CD14-positive monocyte (primary cell): ENCODE data around the gene SHC2. TPM values are rescaled to one million over a fixed set of nuclear protein-coding genes. Genes with fewer than 3 reads are reported as not detected.

Source experiments
- DNase-seq, 3 donors: peaks; one replicate each; pipeline ENCODE4 v3.0.0-alpha.2; 2011 to 2022
- H2AFZ ChIP-seq: 2 replicates; pipeline ENCODE4 v1.6.0; 2012; ENCODE audit warnings: mild to moderate bottlenecking, low read depth, low read length, inconsistent platforms; ENCODE audit not compliant: insufficient read depth, poor library complexity, severe bottlenecking
- H3K27ac ChIP-seq, 2 donors: 1 replicate in 1 of 2; 2 replicates in 1 of 2; pipeline ENCODE4 v1.5.1; 2012 to 2013; ENCODE audit warnings: low read length in 2 of 2, control low read depth in 1 of 2, inconsistent platforms in 1 of 2, low read depth in 1 of 2, mild to moderate bottlenecking in 1 of 2
- H3K27me3 ChIP-seq, 2 donors: one replicate each; pipeline versions ENCODE4 v1.6.0 to v1.6.1; 2011 to 2013; ENCODE audit warnings: low read length in 2 of 2; ENCODE audit not compliant: control insufficient read depth in 2 of 2, insufficient read depth in 2 of 2
- H3K36me3 ChIP-seq, 2 donors: replicated peaks in 1 of 2; 1 replicate in 1 of 2; 2 replicates in 1 of 2; pipeline versions ENCODE4 v1.5.1 to v1.6.1; 2012 to 2013; ENCODE audit warnings: low read length in 2 of 2, control low read depth in 1 of 2, inconsistent platforms in 1 of 2, mild to moderate bottlenecking in 1 of 2; ENCODE audit not compliant: insufficient read depth in 2 of 2, control insufficient read depth in 1 of 2
- H3K4me1 ChIP-seq, 2 donors: 1 replicate in 1 of 2; 2 replicates in 1 of 2; pipeline versions ENCODE4 v1.5.1 to v1.6.1; 2012 to 2013; ENCODE audit warnings: low read length in 2 of 2, control low read depth in 1 of 2, inconsistent platforms in 1 of 2, mild to moderate bottlenecking in 1 of 2, moderate library complexity in 1 of 2; ENCODE audit not compliant: insufficient read depth in 2 of 2, control insufficient read depth in 1 of 2
- H3K4me2 ChIP-seq: replicated peaks from 2 replicates; pipeline ENCODE3; 2012; ENCODE audit warnings: low read length, moderate library complexity, mild to moderate bottlenecking; ENCODE audit not compliant: poor library complexity, severe bottlenecking; ENCODE audit errors: extremely low read depth
- H3K4me3 ChIP-seq, 3 experiments: fragments of 200-600 bp in 1 of 3; sonication (generic) in 1 of 3; replicated peaks in 1 of 3; 1 replicate in 2 of 3; 2 replicates in 1 of 3; pipeline ENCODE4 v1.5.1; 2011 to 2013; ENCODE audit warnings: low read length in 3 of 3, mild to moderate bottlenecking in 3 of 3, control low read depth in 2 of 3, low read depth in 2 of 3, inconsistent platforms in 1 of 3, moderate library complexity in 1 of 3
- H3K79me2 ChIP-seq: 2 replicates; pipeline ENCODE4 v1.6.0; 2012; ENCODE audit warnings: mild to moderate bottlenecking, control low read depth, inconsistent platforms, low read length, moderate library complexity; ENCODE audit not compliant: insufficient read depth
- H3K9ac ChIP-seq: 2 replicates; pipeline ENCODE4 v1.6.0; 2017; ENCODE audit warnings: low read length, mild to moderate bottlenecking; ENCODE audit not compliant: insufficient read depth, poor library complexity, severe bottlenecking
- H3K9me3 ChIP-seq, 2 donors: replicated peaks in 1 of 2; 1 replicate in 1 of 2; 2 replicates in 1 of 2; pipeline versions ENCODE4 v1.5.1 to v1.6.1; 2012 to 2013; ENCODE audit warnings: low read length in 2 of 2, control low read depth in 1 of 2; ENCODE audit not compliant: control insufficient read depth in 1 of 2, insufficient read depth in 1 of 2
- H4K20me1 ChIP-seq: 2 replicates; pipeline ENCODE4 v1.6.0; 2012; ENCODE audit warnings: mild to moderate bottlenecking, low read length, control low read depth, moderate library complexity; ENCODE audit not compliant: insufficient read depth
- H3K27ac Mint-ChIP-seq, 7 donors: one replicate each; pipeline ENCODE4 v1.8.0; 2020; ENCODE audit warnings: mild to moderate bottlenecking in 7 of 7, mixed read lengths in 7 of 7, moderate library complexity in 6 of 7, inconsistent platforms in 2 of 7
- H3K27me3 Mint-ChIP-seq, 3 donors: one replicate each; pipeline ENCODE4 v1.8.0; 2021 to 2022; ENCODE audit warnings: low read depth in 3 of 3, mild to moderate bottlenecking in 3 of 3, mixed read lengths in 3 of 3, moderate library complexity in 3 of 3, inconsistent platforms in 1 of 3
- H3K36me3 Mint-ChIP-seq, 2 donors: one replicate each; pipeline ENCODE4 v1.8.0; 2020; ENCODE audit warnings: mixed read lengths in 2 of 2, inconsistent platforms in 1 of 2, mild to moderate bottlenecking in 1 of 2
- H3K4me1 Mint-ChIP-seq: one replicate; pipeline ENCODE4 v1.8.0; 2020; ENCODE audit warnings: mild to moderate bottlenecking, mixed read lengths
- H3K4me3 Mint-ChIP-seq, 2 donors: one replicate each; pipeline ENCODE4 v1.8.0; 2020; ENCODE audit warnings: mild to moderate bottlenecking in 2 of 2, mixed read lengths in 2 of 2, moderate library complexity in 1 of 2
- H3K9me3 Mint-ChIP-seq, 7 donors: one replicate each; pipeline ENCODE4 v1.8.0; 2020 to 2022; ENCODE audit warnings: mixed read lengths in 7 of 7, mild to moderate bottlenecking in 6 of 7, moderate library complexity in 6 of 7, inconsistent platforms in 2 of 7
- WGBS: methylation state at CpG from one replicate; pipeline ENCODE4 v1.1.5; 2013; ENCODE audit warnings: missing lambda C conversion rate; ENCODE audit not compliant: insufficient coverage; 5-methylcytosine and 5-hydroxymethylcytosine counted together
- intact Hi-C, 2 donors: fragments of 100-400 bp; cut with micrococcal nuclease; formaldehyde crosslinking; loops; one replicate each; pipeline versions ENCODE4 v1.15.0 to v1.15.1; 2023
- polyA plus RNA-seq, 3 donors: library from polyadenylated mRNA; depleted of rRNA in 1 of 3; unstranded in 2 of 3; stranded (reverse) in 1 of 3; fragments of 300-500 nt in 2 of 3; fragments of >200 nt in 1 of 3; fragmentation: Illumina TruSeq in 2 of 3; gene quantifications; 1 replicate in 2 of 3; 2 replicates in 1 of 3; pipeline ENCODE4 v1.2.3, GENCODE V29; 2012 to 2021
- TF ChIP-seq, protein P1 (sequence below): fragments of 200-600 bp; IDR thresholded peaks from one replicate; pipeline ENCODE4 v1.8.0; 2022; ENCODE audit warnings: antibody characterized with exemption, mild to moderate bottlenecking

The SHC2 gene
- polyA plus RNA-seq, 3 donors = not detected

DNA sequence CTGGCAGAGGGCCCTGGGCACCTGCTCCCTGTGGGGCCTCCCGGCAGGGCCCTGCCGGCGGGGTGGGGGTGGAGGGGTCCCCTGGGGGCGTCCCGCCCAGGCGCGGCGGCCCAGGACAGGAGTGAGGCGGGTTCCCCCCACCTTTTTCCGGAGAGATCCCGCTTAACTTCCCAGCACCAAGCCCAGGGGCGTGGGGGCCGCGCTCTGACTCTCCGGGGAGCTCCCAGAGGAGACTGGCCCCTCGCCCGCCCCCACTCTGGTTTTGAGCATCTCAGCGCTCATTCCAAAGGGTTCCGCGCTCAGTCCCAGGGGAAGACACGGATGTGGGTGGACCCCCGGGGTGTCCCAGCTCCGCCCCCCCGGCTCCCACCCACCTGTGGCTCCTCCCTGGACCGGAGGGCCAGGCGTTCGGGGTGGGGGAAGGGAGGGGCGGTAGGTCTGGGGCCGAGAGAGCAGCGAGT is 52.4 kb downstream of the SHC2 start:
- Mint-ChIP-seq H3K36me3 (peaks cover 0 to 2% of the 10 kb centered on the region in 2 donors), H3K27me3 (peaks cover 16 to 45% (median 24%) of the 10 kb centered on the region in 3 donors), H3K4me3 (no peak overlapping the region), H3K9me3 (peaks cover 0 to 32% (median 10%) of the 10 kb centered on the region in 7 donors), H3K27ac (no peak overlapping the region), H3K4me1 (peaks cover 3% of the 10 kb centered on the region)
- no peak overlapping the region for H3K9ac ChIP-seq
- peaks cover 9 to 35% of the 10 kb centered on the region in 2 donors for H3K27me3 ChIP-seq
- DNase-seq = no peak
- TF ChIP-seq, protein P1, sequence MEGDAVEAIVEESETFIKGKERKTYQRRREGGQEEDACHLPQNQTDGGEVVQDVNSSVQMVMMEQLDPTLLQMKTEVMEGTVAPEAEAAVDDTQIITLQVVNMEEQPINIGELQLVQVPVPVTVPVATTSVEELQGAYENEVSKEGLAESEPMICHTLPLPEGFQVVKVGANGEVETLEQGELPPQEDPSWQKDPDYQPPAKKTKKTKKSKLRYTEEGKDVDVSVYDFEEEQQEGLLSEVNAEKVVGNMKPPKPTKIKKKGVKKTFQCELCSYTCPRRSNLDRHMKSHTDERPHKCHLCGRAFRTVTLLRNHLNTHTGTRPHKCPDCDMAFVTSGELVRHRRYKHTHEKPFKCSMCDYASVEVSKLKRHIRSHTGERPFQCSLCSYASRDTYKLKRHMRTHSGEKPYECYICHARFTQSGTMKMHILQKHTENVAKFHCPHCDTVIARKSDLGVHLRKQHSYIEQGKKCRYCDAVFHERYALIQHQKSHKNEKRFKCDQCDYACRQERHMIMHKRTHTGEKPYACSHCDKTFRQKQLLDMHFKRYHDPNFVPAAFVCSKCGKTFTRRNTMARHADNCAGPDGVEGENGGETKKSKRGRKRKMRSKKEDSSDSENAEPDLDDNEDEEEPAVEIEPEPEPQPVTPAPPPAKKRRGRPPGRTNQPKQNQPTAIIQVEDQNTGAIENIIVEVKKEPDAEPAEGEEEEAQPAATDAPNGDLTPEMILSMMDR = no peak
- peaks cover 0 to 3% of the 10 kb centered on the region in 2 donors for H3K9me3 ChIP-seq
- no peak overlapping the region for H2AFZ ChIP-seq
- intact Hi-C loops = no loop called here
- H3K36me3 ChIP-seq = no peaks in the 10 kb centered on the region
- H3K27ac ChIP-seq = no peak overlapping the region
- no peaks in the 10 kb centered on the region for H3K4me1 ChIP-seq
- H3K4me2 ChIP-seq = peak overlapping the region; percentile 2
- H3K4me3 ChIP-seq = no peak overlapping the region
- no peaks in the 10 kb centered on the region for H3K79me2 ChIP-seq
- under 1% methylated on average over 19 of the region's 30 CpGs for WGBS
- no peaks in the 10 kb centered on the region for H4K20me1 ChIP-seq

DNA sequence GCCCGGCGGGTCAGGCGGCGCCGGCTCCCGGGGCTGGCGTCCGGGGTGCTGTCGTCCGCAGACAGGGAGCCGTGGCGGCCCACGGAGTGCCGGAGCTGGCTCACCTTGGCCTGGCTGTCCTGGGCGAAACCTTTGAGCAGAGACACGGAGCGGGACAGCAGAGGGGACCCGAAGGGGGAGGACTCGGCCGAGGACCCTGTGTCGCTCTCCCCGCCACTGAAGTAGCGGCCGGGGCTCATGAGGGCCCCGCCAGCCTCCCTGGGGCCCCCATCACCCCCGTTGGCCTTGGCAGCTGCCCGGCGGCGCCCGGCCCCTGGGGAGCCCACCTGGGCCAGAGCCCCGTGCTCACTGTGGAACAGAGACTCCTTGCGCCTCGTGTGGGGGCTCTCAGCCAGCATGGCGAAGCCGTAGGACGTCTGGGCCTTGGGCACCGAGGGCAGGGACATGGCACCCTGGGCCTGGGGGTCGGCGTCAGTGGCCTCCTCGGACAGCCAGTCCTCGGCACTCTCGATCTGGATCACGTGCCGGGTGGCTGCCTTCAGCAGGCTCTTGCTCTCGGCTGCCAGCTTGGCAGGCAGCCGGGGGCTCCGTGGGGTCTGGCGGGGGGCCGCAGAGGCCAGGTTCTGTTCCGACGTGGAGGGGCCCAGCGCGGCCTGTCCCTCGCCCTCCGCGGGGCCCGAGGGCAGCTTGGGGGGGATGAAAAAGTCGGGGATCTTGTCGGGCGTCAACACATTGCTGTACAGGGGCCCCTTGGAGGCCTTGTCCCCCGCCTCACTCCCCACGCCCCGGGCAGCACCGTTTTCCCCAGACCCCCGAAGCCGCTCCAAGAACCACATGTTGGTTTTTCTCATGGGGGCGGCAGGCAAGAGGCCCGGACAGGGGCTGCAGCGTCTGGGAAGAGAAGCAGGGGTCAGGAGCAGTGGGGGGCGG is 53.1 kb downstream of the SHC2 start:
- H3K36me3 Mint-ChIP-seq = peaks cover 0 to 2% of the 10 kb centered on the region in 2 donors
- no peak overlapping the region for H3K9ac ChIP-seq
- H3K4me2 ChIP-seq = no peak overlapping the region
- no peak overlapping the region for H3K4me3 ChIP-seq
- 80% methylated on average over 69 of the region's 70 CpGs for WGBS
- H3K9me3 Mint-ChIP-seq = peaks cover 0 to 32% (median 10%) of the 10 kb centered on the region in 7 donors
- H3K79me2 ChIP-seq = no peaks in the 10 kb centered on the region
- H3K27me3 Mint-ChIP-seq = peaks cover 18 to 52% (median 25%) of the 10 kb centered on the region in 3 donors
- no peak overlapping the region for H3K27ac Mint-ChIP-seq
- peaks cover 9 to 35% of the 10 kb centered on the region in 2 donors for H3K27me3 ChIP-seq
- DNase-seq = no peak
- no peaks in the 10 kb centered on the region for H3K4me1 ChIP-seq
- H4K20me1 ChIP-seq = no peaks in the 10 kb centered on the region
- TF ChIP-seq, protein P1 = no peak
- no peaks in the 10 kb centered on the region for H3K36me3 ChIP-seq
- intact Hi-C loops = no loop called here
- no peak overlapping the region for H3K27ac ChIP-seq
- peaks cover 0 to 3% of the 10 kb centered on the region in 2 donors for H3K9me3 ChIP-seq
- H3K4me3 Mint-ChIP-seq = peak overlapping the region in 1 of 2 donors; percentile 30
- H3K4me1 Mint-ChIP-seq = peaks cover 3% of the 10 kb centered on the region
- no peak overlapping the region for H2AFZ ChIP-seq
